GM19035 (cell line): ENCODE measurements around the gene ITPK1.

Experiments
- ATAC-seq: cut with Tn5 transposase; IDR thresholded peaks from one replicate; pipeline ENCODE4 v1.9.1; 2021; ENCODE audit not compliant: unreplicated experiment

The ITPK1 gene

DNA sequence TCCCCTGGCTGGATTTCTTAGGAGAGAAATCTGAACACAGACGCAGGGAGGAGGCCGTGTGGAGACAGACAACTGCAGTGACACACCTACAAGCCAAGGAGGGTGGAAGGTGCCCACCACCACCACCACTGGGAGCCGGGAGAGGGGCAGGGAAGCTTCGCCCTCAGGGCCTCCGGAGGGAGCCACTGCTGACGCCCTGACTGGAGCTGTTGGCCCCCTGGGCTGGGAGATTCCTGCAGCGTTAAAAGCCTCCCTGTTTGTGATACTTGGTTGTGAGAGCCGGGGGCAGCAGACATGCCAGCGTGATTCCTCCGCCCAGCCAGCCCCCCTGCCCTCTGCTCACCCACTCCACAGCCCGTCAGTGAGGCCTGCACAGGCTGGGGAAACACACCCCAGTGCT lies 120.8 kb downstream of the ITPK1 start:
- ATAC-seq: no peak

DNA sequence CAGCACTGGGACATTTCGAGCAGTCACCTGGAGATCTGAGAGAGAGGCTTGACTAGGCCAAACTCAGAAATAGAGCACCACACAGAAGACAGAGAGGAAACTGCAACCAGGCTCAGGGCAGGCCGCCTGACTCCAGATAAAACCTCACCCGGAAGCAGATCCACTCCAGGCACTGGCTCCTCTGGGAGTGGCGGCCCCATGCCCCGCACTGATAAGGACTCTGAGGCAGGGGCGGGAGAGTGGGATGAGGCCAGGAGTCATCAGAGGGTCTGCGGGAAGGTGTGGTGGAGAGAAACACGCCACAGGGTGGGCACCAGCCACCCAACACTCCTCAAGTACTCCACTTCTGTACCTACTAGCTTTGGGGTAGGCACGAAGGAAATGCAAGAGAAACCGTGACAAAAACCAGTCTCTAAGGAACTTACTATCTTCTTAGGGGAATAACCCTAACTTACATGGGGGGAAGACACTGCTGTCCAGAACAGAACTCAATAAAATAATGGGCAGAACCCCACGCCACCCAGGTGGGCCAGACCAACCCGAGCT lies 121.5 kb downstream of the ITPK1 start:
- no peak for ATAC-seq

DNA sequence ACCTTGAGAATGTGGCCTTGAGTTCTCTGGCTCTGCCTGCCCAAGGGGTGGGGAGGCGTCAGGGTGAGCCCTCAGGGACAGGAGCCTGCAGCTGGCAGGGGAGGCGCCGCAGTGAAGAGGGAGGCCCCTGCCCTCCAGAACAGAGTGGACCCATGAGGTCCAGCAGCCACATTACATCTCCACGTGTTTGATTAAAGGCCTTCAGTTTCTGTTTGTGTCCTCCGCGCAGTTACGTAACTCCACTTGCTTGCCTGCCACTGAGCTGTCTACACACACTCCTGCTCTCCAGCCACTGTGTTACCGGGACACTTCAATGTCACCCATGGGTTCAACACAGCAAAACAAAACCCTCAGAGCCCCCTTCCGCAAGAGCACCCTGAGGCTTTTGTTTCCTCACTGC lies 122.4 kb downstream of the ITPK1 start:
- ATAC-seq: no peak

DNA sequence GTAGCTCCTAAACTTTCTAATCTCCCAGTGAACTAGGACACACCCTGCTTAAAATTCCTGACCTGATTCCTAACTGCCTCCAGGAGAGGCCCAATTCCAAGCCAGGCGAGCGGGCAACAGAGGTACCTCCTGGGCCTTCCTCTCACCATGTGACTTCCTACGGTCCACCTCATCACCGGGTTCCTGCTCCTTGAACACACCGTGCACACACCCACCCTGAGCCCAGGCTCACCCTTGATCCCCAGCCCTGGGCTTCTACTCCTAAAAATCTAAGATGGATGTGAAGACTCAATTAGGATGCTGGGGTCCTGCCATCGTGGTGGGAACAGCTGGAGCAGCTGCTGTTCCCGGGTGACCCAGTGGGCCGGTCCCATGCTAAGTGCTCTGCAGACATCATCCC lies 124.2 kb downstream of the ITPK1 start:
- ATAC-seq: no peak

DNA sequence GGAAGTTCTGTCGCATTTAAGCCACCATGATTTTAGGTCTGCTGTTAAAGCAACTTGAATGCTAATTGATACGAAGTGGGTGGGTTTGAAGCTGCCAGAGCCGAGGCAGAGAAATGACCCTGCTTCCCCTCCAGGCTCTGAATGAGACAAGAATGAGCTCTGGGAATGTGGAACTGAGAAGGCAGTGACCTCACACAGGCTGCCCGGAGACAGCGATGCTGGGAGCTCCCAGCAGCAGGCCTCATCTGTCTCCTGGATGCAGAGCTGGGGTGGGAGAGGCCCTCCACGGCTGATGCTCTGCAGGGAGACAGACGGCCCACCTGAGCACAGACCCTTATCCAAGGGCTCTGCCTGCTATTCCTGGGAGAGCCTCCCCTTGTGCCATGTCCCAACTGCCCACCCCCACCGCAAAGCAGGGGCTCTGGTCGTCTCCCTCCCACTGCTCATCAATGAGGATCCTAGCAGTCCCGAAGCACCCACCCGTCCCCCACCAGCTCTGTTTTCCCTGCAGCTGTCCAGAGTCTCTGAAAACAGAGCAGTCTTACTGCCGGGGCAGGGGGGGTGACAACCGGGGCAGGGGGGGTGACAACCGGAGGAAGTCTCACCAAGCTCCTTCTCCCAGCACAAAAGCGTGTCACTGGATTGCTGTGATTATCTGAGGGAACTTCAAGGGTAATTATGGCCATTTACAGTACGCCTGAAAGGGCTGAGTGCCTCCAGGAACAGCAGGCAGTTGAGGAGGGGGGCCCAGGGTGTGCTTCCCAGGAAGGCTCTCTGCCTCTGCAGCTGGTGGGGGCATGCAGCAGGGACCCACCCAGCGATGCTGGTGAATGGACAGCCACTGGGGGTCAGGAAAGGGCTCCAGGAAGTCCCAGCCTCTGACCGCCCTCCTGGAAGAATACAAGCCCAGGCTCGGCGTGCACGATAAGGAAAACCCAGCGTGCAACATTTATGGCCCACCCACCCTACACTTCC lies 125.0 kb downstream of the ITPK1 start:
- ATAC-seq: no peak

DNA sequence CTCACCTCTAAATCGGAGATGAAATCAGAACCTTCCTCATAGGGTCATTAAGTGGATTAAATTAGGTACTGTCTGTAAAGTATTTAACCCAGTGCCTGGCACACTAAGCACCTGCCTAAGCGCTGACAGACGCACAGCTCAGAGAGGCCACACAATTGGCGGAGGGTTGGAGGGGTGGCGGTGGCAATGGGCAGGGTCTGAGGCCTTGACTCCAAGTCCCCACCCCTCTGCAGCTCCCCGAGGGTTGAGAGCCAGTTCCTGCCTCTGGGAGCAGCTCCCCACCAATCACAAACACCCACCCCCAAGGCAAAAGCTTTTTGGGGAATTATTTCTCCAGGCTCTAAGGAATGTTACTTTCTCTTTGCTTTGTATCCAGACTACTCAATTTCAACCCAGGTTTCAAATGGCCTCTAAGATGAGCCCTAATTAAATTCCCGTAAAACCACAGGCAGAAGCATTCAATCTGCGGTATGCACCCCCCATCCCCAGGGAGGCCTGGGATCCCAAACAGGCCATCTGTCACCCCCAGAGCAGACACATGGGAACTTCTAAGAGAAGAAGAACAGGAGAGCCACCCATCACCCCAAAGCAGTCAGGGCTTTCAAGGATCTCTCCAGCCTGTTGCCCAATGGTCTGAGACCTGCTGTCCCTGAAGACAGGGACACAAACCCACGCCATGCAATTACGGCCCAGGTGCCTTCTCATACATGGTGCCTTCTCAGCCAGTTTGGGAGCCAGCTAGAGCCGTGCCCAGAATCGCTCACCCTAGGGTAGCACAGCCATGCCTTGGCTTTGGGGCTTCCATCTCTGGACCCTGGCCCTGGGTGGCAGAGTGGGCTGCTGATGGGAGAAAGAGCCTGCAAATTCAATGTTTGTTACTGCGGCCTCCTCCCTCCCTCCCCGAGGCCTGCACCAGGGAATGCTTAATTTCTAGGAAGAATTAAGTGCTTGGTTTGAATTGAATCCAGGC lies 126.7 kb downstream of the ITPK1 start:
- ATAC-seq: no peak

DNA sequence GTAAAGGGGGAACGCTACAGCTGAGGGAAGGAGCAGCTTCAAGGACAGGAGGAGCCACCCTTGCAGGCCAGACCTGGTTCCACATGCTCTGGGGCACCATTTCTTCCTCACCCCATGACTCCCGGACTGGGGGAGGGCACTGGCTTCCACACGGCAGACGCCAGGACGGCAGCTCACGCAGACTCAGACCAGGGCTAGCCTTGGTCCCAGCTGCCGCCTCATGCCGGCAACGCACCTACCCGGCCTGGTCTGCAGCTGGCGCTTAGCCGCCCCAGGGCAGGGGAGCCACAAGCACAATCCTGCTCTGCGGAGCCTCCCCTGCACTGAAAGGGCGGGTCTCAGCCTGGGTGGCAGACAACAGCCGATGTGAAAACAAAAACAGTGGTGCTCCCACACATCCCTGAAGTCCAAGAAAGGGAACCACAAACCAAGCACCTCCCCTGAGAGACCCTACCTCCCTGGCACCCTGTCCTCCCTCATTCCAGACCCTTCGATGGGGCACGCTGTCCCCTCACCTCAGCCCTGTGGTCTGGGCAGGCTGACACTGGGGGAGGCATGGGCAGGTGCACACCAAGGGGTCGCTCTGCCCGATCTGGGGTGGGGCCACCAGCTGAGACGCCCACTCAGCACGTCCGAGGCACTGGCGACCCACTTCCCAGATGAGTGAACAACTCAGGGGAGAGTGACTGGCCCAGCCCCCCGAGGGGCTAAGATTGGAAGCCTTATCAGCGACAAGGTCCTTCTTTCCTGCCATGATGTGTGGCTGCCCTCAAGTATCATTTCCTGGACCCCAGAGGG lies 127.8 kb downstream of the ITPK1 start:
- no peak for ATAC-seq

DNA sequence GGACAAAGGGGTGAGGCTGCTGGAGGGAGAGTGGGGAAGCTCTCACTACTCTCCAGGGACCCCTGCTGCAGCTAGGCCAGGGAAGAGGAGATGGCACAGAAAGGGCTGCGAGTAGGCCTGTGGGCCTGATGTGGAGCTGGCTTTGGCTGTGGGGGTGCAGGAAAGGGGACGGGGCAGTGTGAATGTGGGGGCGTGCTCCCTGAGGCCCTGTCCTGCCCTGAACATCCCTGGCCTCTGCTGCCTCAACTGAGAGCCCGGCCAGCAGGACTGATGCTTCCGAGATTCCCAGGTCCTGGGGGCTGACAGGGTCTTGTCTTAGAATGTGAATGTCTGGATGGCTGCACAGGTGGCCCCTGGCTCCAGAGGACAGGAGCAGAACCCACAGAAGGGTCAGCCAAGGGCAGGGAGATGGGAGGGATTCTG lies 128.6 kb downstream of the ITPK1 start:
- no peak for ATAC-seq

DNA sequence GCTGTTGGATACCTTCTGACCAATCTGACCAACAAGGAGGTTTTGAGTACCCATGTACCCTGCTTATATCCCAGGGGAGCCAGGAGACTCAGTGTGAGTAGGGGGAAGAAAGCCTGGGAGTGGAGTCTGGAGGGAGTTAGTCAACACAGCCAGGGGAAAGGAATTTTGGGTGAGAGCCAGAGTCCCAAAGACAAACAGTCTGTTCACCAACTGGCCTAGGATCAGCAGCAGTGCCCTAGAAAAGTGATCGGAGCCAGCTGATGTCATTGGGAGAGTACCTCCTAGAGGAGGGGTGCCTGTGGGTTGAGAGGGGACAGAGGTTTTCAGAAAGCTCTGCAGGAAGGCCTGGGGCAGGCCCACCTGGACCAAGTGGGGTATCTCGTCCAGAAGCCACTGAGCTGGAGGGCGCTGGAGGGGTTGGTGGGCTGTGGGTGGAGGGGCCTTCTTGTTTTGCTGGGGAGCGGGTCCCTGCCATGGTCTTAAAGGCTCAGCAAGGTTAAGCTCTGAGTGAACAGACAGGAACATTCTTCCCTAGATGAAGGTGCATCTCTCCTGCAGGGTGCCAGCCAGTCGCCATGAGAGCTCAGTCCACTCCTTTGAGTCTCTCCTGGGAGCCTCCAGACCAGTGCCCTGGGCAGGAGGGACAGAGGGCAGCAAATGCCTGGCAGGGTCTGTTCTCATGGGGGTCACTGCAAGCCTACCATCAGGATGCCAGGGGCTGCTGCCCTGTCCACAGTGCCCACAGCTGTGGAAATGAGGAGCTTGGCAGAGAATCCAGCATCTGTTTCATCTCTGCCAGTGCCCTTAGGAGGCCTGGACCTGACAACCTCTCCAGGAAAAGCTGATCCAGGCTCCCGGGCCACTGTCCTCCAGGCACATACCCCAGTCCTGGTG lies 129.2 kb downstream of the ITPK1 start:
- no peak for ATAC-seq

DNA sequence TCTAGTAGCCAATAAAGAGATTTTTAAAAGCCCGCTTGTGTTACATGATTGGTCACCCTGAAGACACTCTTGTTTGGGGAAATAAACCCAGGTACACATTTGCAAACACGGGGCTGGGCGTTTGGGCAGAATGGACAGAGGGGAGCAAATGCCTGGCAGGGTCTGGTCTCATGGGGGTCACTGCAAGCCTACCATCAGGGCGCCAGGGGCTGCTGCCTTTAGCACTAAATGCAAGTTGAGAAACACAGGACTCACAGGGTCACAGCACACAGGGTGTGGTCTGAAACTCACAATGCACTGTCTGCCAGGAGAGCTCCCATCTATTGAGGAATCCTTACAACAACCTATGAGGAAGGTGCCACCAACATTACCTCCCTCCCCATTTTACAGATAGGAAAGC lies 130.2 kb downstream of the ITPK1 start:
- no peak for ATAC-seq

DNA sequence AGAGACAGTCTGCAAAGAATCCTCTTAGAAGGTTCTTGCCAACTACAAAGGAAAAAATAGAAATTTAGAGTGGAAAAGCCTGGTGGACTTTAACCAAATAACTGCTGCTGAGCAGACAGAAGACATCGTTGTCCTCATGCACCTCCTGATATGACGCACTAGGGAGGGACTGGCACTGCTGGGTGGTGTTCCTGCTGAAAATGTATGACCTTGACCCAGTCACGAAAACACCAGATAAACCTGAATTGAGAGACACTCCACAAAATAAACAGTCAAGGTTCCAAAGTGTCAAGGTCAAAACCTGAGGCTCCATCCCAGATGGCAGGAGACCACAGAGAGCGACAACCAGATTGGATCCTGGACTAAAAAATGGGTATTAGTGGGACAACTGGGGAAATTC lies 130.8 kb downstream of the ITPK1 start:
- ATAC-seq: no peak

DNA sequence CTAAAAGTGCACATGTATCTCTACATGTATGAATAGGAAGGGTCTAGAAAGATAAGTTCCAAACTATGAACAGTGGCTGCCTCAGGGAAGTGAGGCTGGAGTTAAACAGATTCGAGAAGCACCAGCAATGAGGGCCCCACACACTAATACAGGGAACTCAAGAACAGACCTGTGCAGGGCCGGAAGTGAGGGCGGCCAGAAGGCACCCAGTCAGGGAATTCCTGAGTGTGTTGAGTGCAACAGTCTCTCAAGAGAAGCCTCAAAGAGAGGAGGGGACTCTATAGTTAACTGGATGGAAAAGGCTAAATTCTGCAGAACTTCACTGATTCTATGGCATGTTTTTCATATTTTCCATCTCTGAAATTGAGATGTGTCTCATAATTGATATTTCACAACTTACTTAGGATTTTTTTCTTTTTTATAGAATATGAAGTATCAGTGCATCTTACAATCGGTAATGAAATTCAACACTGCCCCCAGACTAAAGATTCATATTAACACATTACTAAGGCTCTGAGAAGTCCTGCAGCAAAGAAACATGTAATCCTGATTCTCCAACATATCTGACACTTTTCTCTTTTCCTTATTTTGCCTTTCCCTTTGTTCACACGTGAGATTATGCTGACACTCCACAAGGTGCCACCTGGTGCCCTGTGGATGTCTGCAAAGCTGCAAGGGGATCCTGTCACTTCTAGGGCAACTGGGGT lies 131.5 kb downstream of the ITPK1 start:
- ATAC-seq: no peak

DNA sequence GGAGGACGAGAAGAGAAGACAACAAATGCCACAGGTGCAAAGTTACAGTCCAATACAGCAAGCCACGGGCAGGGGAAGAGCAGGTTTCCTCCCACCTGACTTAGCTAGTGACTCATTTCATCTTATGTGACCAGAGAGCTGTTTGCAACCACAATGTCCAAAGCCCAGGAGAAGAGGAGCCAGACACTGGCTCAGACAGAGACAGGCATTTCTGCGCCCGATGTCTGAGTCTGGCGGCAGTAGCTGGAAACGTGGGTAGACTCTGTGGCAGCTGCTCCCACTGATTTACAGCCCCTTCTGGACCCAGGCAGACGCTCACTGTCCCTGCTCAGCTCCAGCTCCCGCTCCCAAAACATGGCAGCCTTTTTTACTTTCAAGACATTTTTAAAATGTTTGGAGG lies 132.8 kb downstream of the ITPK1 start:
- no peak for ATAC-seq

DNA sequence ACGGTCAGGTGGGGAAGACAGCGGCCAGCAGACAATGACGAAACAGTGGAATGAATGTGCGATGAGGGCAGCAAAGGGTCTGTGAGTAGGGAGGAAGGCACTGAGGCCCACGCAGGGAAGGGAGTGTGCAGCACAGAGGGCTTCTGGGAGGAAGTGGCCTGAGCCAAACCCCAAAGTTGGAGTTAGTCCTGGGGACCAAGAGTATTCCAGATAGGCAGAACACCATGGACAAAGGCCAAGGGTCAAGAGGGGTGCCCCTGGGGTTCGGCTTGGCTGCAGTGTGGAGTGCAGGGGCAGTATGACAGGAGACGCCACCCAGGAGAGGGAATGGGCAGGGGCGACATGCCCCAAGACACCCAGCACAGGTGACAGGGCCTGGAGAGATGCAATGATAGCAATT lies 134.0 kb downstream of the ITPK1 start:
- ATAC-seq: no peak

DNA sequence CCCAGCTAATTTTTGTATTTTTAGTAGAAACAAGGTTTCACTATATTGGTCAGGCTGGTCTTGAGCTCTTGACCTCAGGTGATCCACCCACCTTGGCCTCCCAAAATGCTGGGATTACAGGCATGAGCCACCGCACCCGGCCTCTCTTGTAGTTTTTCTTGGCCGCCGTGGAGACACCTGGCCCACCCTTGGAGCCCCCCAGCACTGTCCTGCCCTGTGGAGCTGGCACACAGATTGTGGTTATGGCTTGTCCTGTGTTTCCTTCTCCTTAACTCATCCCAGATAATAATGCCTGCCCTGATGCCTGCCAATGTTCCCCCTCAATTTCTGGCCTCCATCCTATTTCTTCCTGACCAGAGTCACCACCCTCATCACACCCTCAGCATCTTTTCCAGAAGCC lies 134.9 kb downstream of the ITPK1 start:
- ATAC-seq: no peak

DNA sequence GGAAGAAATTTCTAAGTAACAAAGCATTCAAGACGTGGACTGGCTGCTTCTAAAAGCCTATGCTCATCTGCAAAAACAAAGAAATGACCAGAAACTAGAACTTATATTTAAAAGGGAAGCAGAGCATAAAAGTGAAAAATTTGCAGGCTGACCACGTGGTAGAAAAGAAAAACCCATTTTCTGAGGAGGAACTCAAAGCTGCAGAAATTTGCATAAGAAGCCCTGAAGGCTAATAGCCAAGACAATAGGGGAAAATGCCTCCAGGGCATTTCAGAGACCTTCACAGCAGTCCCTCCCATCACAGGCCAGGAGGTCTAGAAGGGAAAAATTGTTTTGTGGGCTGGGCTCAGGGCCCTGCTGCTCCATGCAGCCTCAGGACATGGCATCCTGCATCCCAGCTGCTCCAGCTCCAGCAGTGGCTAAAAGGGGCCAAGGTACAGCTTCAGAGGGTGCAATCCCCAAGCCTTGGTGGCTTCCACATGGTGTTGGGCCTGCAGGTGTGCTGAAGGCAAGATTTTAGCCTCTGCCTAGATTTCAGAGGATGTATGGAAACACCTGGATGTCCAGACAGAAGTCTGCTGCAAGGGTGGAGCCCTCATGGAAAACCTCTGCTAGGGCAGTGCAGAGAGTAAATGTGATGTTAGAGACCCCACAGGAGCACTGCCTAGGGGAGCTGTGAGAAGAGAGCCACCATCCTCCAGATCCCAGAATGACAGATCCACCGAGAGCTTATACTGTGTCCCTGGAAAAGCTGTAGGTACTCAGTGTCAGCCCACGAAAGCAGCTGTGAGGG lies 137.3 kb downstream of the ITPK1 start:
- ATAC-seq: no peak

DNA sequence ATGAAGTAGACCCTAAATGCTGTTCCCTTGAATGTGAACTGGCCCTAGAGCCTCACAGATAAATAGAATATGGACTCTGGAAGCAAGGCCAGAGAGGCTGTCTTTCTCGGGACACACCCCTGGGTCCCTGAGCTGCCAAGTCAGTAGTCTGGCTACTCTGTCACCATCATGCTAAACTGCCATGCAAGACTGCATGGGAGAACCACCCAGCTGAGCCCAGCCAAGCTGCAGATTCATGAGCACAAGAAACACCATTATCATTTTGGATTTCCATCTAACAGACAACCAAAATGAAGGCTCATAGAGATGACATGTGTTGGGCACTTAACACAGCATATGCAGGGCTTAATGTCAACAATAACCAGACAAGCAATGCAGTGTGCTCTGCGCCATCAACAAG lies 139.5 kb downstream of the ITPK1 start:
- ATAC-seq: no peak
